GM12875 (cell line): ENCODE data around the gene ZNF831.
A peak's percentile ranks its signal among the peaks of the same experiment; 100 is the strongest.

Source experiments
- H3K4me3 ChIP-seq: one replicate; pipeline ENCODE4 v1.5.1; 2011; ENCODE audit warnings: low read depth, low read length, control low read depth
- TF ChIP-seq, protein P1 (sequence below): IDR thresholded peaks from 2 replicates; pipeline ENCODE4 v1.5.1; 2011; ENCODE audit warnings: low read depth, mild to moderate bottlenecking, control low read depth, inconsistent platforms, low read length, moderate library complexity, borderline replicate concordance; ENCODE audit not compliant: insufficient read depth

The ZNF831 gene

DNA sequence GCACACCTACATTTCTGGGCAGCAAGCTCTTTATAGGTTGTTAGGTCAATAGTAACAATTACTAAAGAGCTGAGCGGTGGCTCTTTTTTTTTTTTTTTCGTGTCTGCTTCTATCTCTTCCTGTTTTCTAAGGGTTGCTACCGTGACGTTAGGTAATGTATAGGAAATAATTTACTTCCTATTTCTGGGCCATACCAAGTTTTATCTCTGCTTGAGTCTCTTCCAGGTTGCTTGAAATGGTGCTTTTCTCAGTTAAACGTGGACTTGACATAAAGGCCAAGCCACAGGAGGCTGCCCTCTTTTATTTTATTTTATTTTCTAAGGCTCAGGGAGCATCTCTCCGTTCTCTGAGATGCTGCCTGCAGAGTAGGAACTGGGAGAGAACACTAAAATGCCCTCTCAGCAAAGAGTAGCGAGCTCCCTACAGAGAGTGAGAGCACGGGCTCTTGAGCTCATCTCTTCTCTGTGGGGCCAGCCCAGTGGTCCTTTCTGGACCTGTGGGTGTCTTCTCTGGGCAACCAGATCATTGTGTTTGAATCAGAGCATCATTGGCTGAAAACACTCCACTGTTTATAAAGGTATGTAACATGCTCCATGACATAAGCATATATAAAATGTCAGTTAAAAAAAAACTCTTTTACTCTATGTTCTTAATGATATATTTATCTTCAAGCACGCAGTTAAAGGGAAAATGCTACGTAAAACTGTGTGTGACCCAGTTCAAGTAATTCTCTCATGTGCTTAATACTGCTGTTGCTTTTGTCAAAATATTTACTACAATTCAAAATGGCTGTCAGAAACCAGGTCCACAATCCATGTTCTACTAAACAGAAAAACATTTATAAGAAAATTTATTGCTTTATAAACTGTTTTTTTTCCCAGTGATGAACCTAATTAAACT, at the start of gene ZNF831:
Gene ZNF831, plus strand, starts transcription at position 191 of the 900 bp plus-strand sequence. CDS start 27,199 bp downstream, outside the sequence.
- H3K4me3 ChIP-seq, result peak within 1 kb of the TSS; percentile 13
- TF ChIP-seq, protein P1, sequence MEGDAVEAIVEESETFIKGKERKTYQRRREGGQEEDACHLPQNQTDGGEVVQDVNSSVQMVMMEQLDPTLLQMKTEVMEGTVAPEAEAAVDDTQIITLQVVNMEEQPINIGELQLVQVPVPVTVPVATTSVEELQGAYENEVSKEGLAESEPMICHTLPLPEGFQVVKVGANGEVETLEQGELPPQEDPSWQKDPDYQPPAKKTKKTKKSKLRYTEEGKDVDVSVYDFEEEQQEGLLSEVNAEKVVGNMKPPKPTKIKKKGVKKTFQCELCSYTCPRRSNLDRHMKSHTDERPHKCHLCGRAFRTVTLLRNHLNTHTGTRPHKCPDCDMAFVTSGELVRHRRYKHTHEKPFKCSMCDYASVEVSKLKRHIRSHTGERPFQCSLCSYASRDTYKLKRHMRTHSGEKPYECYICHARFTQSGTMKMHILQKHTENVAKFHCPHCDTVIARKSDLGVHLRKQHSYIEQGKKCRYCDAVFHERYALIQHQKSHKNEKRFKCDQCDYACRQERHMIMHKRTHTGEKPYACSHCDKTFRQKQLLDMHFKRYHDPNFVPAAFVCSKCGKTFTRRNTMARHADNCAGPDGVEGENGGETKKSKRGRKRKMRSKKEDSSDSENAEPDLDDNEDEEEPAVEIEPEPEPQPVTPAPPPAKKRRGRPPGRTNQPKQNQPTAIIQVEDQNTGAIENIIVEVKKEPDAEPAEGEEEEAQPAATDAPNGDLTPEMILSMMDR, result no peak

- no peak overlapping the region for H3K4me3 ChIP-seq
- TF ChIP-seq, protein P1, result no peak
Observed at GRCh38 chr20:59117526-59117925, 46.1 kb upstream of the ZNF831 start.

DNA sequence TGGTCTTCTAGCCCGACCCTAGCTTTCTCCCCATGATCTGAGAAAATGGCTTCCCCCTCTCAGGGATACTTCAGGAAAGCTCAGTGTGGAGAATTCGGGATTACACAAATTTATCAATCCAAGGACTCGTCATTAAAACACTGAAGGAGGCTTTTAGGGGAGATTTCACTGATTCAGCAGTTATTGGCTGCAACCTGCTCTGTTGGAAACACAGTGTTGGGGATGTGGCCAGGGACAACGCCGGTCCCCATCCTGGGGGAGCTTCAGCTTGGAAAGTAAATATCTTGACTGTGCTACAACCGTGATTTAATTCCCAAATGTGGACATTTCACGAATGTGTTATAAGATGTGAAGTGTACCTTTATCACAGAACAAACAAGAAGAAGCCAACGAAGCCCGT, 44.8 kb upstream of the ZNF831 start:
- no peak overlapping the region for H3K4me3 ChIP-seq
- TF ChIP-seq, protein P1, result no peak

DNA sequence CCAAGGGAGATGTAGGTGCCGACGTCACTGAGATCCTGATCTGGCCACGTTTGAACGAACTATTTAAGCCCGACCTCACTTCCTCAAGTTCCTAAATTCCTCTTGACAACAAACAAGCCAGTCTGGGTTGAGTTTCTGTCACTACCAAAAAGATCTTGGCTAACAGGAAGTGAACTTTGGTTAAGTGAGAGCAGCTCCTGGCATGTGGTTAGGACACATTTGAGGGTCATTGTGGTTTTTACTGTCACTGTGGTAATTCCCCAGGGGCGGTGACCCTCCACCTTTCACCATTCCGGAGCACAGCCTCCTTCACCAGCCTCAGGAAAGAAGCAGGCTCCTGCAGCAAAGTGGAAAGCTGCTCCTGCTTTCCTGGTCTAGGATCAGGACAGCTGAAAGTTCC, 43.1 kb upstream of the ZNF831 start:
- TF ChIP-seq, protein P1, result no peak
- H3K4me3 ChIP-seq, result no peak overlapping the region

DNA sequence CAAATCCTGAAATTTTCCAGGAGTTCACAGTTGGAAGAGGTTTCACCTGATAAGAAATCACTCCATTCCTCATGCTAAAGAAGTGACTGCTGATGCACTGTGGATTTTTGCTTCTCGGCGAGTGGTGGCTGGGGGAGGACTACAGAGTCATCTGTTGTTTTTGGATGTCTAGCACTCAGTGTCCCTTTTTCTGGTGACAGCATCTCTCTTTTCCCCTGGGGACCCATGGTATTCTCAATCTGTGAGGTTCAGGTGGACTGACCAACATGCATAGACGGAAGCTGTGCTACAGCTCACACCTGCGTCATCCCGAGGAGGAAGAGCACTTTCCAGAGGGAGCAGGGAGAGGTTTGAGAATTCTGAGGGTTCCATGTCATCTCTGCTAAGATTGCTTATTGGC, 42.7 kb upstream of the ZNF831 start:
- no peak overlapping the region for H3K4me3 ChIP-seq
- TF ChIP-seq, protein P1, result no peak

- TF ChIP-seq, protein P1, result no peak
- H3K4me3 ChIP-seq, result no peak overlapping the region
Observed at GRCh38 chr20:59121714-59122565, 41.7 kb upstream of the ZNF831 start.
